Loucy (cell line): Measurements from ENCODE around the gene UQCRC1.

Experiments
- H2AFZ ChIP-seq: fragments of 200-600 bp; sonication (generic); 2 replicates; pipeline ENCODE4 v1.6.0; 2016; ENCODE audit warnings: antibody characterized with exemption, mild to moderate bottlenecking, low read length, moderate library complexity
- H3F3A ChIP-seq: fragments of 200-600 bp; 2 replicates; pipeline ENCODE4 v1.6.0; 2016; ENCODE audit warnings: antibody characterized with exemption, low read depth, mild to moderate bottlenecking
- H3K27me3 ChIP-seq: fragments of 200-600 bp; sonication (generic); 2 replicates; pipeline ENCODE4 v1.6.1; 2014; ENCODE audit warnings: low read length, mild to moderate bottlenecking; ENCODE audit not compliant: insufficient read depth, poor library complexity, severe bottlenecking
- H3K36me3 ChIP-seq: fragments of 200-600 bp; sonication (generic); 2 replicates; pipeline ENCODE4 v1.6.1; 2016; ENCODE audit warnings: low read length; ENCODE audit not compliant: insufficient read depth
- H3K4me1 ChIP-seq: fragments of 200-600 bp; sonication (generic); 2 replicates; pipeline ENCODE4 v1.5.1; 2014; ENCODE audit warnings: low read length, mild to moderate bottlenecking; ENCODE audit not compliant: insufficient read depth, poor library complexity, severe bottlenecking
- H3K4me2 ChIP-seq: fragments of 200-600 bp; sonication (generic); 2 replicates; pipeline ENCODE4 v1.6.0; 2014; ENCODE audit warnings: antibody characterized with exemption, low read length, low read depth, mild to moderate bottlenecking; ENCODE audit not compliant: poor library complexity, severe bottlenecking
- H3K4me3 ChIP-seq: fragments of 200-600 bp; sonication (generic); 2 replicates; pipeline ENCODE4 v1.5.1; 2014; ENCODE audit warnings: low read length, mild to moderate bottlenecking, mixed read lengths; ENCODE audit not compliant: poor library complexity, severe bottlenecking
- H3K79me2 ChIP-seq: fragments of 200-600 bp; sonication (generic); 2 replicates; pipeline ENCODE4 v1.6.1; 2014; ENCODE audit warnings: low read length; ENCODE audit not compliant: insufficient read depth
- H3K9ac ChIP-seq: fragments of 200-600 bp; sonication (generic); 2 replicates; pipeline ENCODE4 v1.6.0; 2014; ENCODE audit warnings: mild to moderate bottlenecking, low read depth, low read length, moderate library complexity; ENCODE audit not compliant: poor library complexity, severe bottlenecking
- H3K9me2 ChIP-seq: fragments of 200-600 bp; sonication (generic); replicated peaks from 2 replicates; pipeline ENCODE4 v1.6.1; 2016; ENCODE audit warnings: low read depth, low read length, mixed read lengths
- H3K9me3 ChIP-seq: fragments of 200-600 bp; sonication (generic); 2 replicates; pipeline ENCODE4 v1.6.1; 2014; ENCODE audit warnings: mild to moderate bottlenecking, antibody characterized with exemption, low read length, low read depth; ENCODE audit not compliant: insufficient read depth
- H4K20me1 ChIP-seq: fragments of 200-600 bp; sonication (generic); 2 replicates; pipeline ENCODE4 v1.6.0; 2014; ENCODE audit warnings: antibody characterized with exemption, low read length, mild to moderate bottlenecking; ENCODE audit not compliant: insufficient read depth, poor library complexity, severe bottlenecking
- EZH2phosphoT487 ChIP-seq: fragments of 200-600 bp; IDR thresholded peaks from 2 replicates; pipeline ENCODE4 v1.6.1; 2018; ENCODE audit warnings: antibody characterized with exemption, mild to moderate bottlenecking, moderate library complexity, borderline replicate concordance
- TF ChIP-seq, protein P1 (sequence below): fragments of 200-600 bp; sonication (generic); conservative IDR thresholded peaks from 2 replicates; pipeline ENCODE4 v1.5.1; 2014; ENCODE audit warnings: mild to moderate bottlenecking, antibody characterized with exemption, low read length

Gene UQCRC1

GRCh38 chr3:48595526-48596121 lies 13.8 kb downstream of the UQCRC1 start:
- Histone ChIP-seq H3K27me3 (no peaks in the 10 kb centered on the region), H4K20me1 (no peaks in the 10 kb centered on the region), H3F3A (no peaks in the 10 kb centered on the region), H3K79me2 (no peaks in the 10 kb centered on the region), H3K4me3 (no peak overlapping the region), H3K4me1 (no peaks in the 10 kb centered on the region), H2AFZ (no peak overlapping the region), H3K9me2 (no peaks in the 10 kb centered on the region), H3K4me2 (no peak overlapping the region), H3K9ac (no peak overlapping the region), H3K36me3 (peaks cover 25% of the 10 kb centered on the region; the same call in 1 of the 2 replicates), H3K9me3 (no peaks in the 10 kb centered on the region)
- TF ChIP-seq EZH2phosphoT487, result no peak
- TF ChIP-seq, protein P1, sequence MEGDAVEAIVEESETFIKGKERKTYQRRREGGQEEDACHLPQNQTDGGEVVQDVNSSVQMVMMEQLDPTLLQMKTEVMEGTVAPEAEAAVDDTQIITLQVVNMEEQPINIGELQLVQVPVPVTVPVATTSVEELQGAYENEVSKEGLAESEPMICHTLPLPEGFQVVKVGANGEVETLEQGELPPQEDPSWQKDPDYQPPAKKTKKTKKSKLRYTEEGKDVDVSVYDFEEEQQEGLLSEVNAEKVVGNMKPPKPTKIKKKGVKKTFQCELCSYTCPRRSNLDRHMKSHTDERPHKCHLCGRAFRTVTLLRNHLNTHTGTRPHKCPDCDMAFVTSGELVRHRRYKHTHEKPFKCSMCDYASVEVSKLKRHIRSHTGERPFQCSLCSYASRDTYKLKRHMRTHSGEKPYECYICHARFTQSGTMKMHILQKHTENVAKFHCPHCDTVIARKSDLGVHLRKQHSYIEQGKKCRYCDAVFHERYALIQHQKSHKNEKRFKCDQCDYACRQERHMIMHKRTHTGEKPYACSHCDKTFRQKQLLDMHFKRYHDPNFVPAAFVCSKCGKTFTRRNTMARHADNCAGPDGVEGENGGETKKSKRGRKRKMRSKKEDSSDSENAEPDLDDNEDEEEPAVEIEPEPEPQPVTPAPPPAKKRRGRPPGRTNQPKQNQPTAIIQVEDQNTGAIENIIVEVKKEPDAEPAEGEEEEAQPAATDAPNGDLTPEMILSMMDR, result no peak

DNA sequence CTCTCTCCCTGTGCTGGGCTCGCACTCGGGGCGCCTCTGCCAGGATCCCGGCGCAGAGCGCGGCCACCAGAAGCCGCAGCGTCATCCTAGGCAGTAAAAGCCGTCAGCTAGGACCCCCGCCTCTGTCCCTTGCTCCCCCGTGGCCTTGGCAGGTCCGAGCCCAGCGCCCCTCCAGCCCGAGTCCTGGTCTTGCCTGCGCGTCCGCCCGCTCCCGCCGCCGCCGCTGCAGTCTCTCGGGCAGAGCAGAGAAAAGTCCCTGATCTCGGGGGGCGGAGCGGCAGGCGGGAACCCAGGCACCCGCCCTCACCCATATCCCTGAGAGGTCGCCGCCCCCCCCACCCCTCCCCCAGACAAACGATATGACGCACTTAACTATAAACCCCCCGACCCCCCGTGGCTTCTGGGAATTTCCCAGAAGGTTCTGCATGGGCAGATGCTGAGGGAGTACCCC lies 14.3 kb downstream of the UQCRC1 start, which contains the start of gene COL7A1:
Gene COL7A1, minus strand, starts transcription at position 255 of the 451 bp plus-strand sequence. Its CDS starts 170 bp downstream, at position 85.
- Histone ChIP-seq H2AFZ (no peak within 1 kb of the TSS), H3K79me2 (no peaks in the 10 kb centered on the region), H3K4me1 (no peaks in the 10 kb centered on the region), H4K20me1 (no peaks in the 10 kb centered on the region), H3K9ac (no peak within 1 kb of the TSS), H3K27me3 (no peaks in the 10 kb centered on the region), H3K4me3 (no peak within 1 kb of the TSS), H3F3A (no peaks in the 10 kb centered on the region), H3K4me2 (no peak within 1 kb of the TSS), H3K36me3 (peaks cover 20% of the 10 kb centered on the region; the same call in 1 of the 2 replicates), H3K9me2 (no peaks in the 10 kb centered on the region), H3K9me3 (no peaks in the 10 kb centered on the region)
- TF ChIP-seq, protein P1, result no peak

DNA sequence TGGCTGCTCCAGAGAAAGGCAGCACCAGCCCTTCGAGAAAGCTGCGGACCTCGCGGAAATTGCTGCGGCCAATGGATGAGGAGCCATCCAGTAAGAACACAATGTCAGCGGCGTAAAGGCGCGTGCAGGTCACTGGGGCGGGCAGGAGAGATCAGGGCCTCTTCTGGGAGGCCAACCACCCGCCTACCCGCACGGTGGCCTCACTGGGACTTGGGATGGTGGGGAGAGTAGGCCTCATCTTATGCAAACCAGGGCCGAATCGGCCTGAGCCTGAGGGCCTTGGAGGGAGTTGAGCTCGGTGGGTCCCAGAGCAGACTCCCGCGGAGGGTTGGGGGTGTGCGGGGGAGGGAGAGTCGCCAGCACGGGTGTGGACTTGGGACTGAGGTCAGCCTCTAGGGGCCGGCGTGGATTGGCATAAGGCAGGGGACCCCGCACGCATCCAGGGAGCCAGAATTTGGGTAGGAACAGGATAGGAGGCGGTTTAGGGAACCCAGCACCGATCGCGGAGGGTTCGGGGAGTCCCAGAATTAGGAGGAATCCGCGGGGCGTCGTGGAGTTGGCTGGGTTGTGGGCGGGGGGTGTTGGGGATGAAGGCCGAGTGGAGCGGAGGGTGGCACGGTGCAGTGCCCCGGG lies 14.9 kb downstream of the UQCRC1 start:
- Histone ChIP-seq H3K4me3 (no peak overlapping the region), H3F3A (no peaks in the 10 kb centered on the region), H4K20me1 (no peaks in the 10 kb centered on the region), H3K27me3 (no peaks in the 10 kb centered on the region), H3K9ac (no peak overlapping the region), H3K36me3 (peaks cover 14% of the 10 kb centered on the region; the same call in 1 of the 2 replicates), H3K4me2 (no peak overlapping the region), H3K9me3 (no peaks in the 10 kb centered on the region), H2AFZ (no peak overlapping the region), H3K79me2 (no peaks in the 10 kb centered on the region), H3K4me1 (no peaks in the 10 kb centered on the region), H3K9me2 (no peaks in the 10 kb centered on the region)
- no peak for TF ChIP-seq EZH2phosphoT487
- TF ChIP-seq, protein P1, result no peak
